Muscle layer of colon (tissue), 2 donors: ENCODE measurements around the gene BICRA.

Source experiments
- H3K27ac ChIP-seq: one replicate; pipeline ENCODE4 v1.7.0; 2013; ENCODE audit warnings: low read depth, mild to moderate bottlenecking, low read length, moderate library complexity
- H3K27me3 ChIP-seq, 2 donors: one replicate each; pipeline ENCODE4 v1.7.0; 2013; ENCODE audit warnings: low read length in 2 of 2, mild to moderate bottlenecking in 2 of 2; ENCODE audit not compliant: insufficient read depth in 2 of 2, control insufficient read depth in 1 of 2
- H3K36me3 ChIP-seq: one replicate; pipeline ENCODE4 v1.7.0; 2013; ENCODE audit warnings: mild to moderate bottlenecking, low read length; ENCODE audit not compliant: insufficient read depth
- H3K4me1 ChIP-seq: one replicate; pipeline ENCODE4 v1.7.0; 2013; ENCODE audit warnings: mild to moderate bottlenecking, low read length; ENCODE audit not compliant: insufficient read depth
- H3K4me3 ChIP-seq, 2 donors: one replicate each; pipeline ENCODE4 v1.7.0; 2013; ENCODE audit warnings: low read length in 2 of 2, low read depth in 1 of 2, mild to moderate bottlenecking in 1 of 2, moderate library complexity in 1 of 2
- H3K9ac ChIP-seq: one replicate; pipeline ENCODE4 v1.7.0; 2013; ENCODE audit warnings: low read length
- H3K9me3 ChIP-seq: one replicate; pipeline ENCODE4 v1.7.0; 2013; ENCODE audit warnings: mild to moderate bottlenecking, low read length
- donor health status: abdominal sarcoma.
- donor health status: Adenocarcinoma of cecum.

The BICRA gene

DNA sequence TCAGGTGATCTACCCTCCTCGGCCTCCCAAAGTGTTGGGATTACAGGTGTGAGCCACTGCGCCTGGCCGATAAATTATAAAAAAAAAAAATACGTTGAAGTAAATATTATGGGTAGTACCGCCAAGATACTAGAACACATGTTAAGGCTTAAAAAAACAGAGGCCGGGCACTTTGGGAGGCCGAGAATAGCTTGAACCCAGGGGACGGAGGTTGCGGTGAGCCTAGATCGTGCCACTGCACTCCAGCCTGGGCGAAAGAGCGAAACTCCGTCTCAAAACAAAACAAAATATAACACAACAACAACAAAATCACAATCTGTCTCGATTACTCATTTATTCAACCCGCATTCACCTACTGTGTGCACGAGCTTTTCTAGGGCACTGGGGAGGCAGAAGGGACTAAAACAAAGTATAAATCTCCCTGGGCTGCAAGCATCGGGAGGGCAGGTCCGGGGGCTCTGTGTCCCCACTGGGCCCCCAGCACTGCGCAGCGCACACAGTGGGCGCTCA, 1.3 kb upstream of the BICRA start:
- H3K36me3 ChIP-seq: no peaks in the 10 kb centered on the region
- H3K4me1 ChIP-seq: peaks cover 18% of the 10 kb centered on the region

DNA sequence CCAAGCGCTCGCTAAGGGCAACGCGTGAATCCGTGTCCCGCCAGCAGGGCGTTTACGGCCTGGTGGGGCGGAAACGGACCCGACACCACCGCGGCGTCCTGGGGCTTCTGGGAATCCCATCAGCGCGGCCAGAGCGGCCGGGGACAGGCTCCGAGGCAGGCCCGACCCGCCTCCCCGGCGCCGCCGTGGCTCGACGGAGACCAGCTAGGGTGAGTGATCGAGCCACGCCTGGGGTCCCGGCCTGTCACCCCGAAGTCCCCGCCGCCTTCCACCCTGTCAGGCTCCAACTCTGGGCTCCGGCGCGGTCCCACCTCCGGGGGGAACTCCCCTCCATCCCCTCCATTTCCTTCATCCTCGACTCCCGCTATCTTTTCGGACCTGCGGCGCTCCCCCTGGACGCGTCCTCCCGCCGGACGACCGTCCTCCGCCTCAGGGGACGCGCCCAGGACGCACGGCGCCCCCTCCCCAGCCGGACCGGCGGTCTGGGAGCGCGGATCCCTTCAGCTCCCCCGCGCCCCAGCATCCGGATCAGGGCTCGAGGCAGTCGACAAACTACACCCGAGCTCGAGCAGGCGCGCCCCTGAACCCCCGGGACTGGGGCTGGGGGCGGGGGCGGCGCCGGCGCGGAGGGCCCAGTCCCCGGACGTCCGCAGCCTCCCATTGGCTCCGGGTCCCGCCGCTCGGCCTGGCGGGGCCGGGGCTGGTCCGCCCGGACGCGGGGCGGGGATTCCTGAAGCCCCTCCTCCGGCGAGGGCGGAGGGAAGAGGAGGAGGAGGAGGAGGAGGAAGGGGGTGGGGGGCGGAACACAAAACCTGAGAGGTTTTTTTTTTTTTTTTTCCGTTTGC, 638 bp upstream of the BICRA start:
- Histone ChIP-seq H3K27ac (peak overlapping the region; percentile 87), H3K9ac (peak overlapping the region; percentile 71), H3K4me1 (peaks cover 25% of the 10 kb centered on the region), H3K4me3 (peak overlapping the region; percentile 87 to 100), H3K27me3 (no peaks in the 10 kb centered on the region), H3K36me3 (no peaks in the 10 kb centered on the region), H3K9me3 (no peaks in the 10 kb centered on the region)

More for the DNA sequence above, 1.3 kb upstream of the BICRA start:
- Histone ChIP-seq H3K27ac (peak overlapping the region; percentile 87), H3K9ac (peak overlapping the region; percentile 71), H3K4me3 (peak overlapping the region; percentile 87 to 100), H3K27me3 (no peaks in the 10 kb centered on the region), H3K9me3 (no peaks in the 10 kb centered on the region)

DNA sequence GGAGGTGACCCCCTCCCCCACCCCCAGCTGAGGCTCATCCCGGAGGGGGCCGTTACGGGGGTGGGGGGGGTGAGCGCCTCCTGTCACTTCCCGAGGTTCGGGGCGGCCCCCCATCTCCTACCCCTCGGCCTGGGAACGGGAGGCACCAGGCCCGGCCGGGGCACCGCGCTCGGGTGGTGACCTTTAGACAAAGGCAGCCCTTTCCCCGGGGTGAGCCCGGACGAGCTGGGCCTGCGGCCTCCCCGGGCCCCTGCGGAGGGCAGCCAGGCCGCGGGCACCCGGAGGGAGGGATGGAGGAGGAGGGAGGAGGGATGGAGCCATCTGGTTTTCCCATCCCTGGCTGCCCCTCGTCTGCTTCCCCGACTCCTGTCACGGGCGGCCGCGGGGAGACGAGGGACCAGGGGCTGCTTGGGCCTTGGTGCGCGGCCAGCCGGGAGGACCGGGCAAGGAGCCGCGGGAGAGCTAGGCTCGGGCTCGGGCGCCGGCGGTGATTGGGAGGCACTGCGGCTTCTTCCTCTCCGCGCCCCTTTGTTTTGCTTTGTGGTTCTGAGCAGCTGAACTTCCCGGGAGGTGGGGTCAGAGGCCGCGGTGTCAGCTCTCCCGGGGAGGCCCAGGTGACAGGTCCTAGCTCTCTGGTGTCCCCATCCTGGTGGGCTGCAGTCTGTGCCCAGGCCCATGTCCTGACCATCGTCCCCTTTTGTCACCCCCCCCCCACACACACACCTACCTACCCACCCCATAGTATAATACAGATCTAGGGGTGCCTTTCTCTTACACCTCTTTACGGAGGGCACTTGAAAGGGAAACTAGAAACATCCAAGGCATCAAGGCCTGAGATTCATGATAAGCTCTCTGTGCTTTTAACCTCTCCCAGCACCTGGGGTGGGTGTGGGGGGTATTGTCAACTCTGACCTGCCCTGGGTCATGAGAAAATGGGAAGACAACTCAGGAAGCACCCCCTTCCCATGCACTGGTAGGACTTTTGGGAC, 1.3 kb downstream of the BICRA start:
- H3K4me1 ChIP-seq: peaks cover 30% of the 10 kb centered on the region
- peak overlapping the region; percentile 60 to 85 for H3K4me3 ChIP-seq
- peak overlapping the region; percentile 98 for H3K27ac ChIP-seq
- H3K9me3 ChIP-seq: no peaks in the 10 kb centered on the region
- no peaks in the 10 kb centered on the region for H3K27me3 ChIP-seq
- H3K36me3 ChIP-seq: peaks cover 2% of the 10 kb centered on the region
- H3K9ac ChIP-seq: peak overlapping the region; percentile 80

DNA sequence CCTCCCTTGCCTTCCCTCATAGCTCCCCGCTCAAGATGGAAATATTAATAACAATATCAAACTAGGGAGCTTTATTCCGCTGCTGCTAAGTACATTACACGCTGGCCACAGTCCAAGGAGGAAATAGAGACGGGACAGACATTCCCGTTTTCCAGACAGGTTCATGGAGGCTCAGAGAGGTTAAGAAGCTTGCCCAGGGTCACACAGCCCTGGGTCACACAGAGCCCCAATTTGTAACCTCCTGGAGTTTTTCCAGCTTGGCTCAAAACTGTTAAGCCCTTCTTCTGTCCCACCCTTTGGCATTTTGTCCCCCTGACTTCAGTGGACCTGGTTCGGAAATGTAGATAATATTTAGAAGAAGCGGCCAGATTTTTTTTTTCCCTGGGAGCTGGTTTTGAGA, 2.0 kb downstream of the BICRA start:
- Histone ChIP-seq H3K9ac (peak overlapping the region; percentile 80), H3K4me3 (peak overlapping the region; percentile 60 to 85), H3K4me1 (peaks cover 30% of the 10 kb centered on the region), H3K27me3 (no peaks in the 10 kb centered on the region), H3K9me3 (no peaks in the 10 kb centered on the region), H3K36me3 (peaks cover 6% of the 10 kb centered on the region), H3K27ac (peak overlapping the region; percentile 98)

DNA sequence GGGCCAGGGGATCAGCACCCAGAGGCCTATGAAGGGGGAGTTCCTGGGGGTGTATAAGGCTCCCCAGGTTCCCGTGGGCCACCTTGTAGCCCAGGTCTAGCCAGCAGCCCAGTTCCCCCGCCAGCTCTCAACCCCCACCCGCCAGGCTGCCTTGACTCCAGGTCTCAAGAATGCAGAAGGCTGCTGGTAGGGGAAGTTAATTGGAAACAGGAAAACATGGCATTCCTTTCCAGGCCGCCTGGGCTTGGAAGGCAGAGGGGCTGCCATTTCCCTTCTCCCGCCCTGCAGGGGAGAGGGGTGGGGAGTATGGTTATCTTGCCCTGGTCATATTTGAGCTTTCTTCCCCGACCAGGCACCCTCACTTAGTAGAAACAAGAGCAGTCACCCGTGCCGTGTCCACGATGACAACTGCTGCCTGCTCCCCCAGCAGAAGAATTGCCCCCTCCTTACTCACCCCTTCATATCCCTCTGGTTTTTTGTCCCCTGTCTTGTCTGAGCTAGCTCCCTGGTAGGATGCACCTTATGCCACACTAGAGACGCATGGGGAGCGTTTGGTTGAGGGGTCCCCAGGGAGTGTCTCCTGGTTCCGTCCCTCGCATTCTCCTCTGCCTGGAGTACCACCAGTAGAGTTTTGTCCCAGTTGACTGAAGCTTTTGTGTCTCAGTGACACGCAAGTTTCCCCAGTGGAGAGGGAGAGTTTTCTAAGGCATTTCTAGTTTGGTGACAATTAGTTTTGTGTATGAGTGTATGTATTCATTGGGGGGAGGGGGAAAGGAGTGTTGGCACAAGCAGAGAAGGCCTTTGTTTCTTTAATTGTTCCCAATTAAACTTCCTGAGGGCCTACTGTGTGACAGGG, 4.5 kb downstream of the BICRA start:
- H3K27ac ChIP-seq: peak overlapping the region; percentile 48

DNA sequence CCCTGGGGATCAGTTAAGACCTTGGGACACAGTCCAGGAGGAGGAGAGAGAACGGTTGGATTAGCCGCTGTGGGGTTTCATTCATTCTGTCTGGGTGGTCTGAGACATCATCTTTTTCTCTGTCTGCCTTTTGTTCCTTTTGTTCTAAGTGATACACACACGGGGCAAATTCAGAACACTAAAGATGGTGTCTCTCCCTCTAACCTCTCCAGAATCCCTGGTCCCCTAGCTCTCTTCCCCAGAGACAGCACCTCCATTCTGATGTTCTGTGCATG, 5.0 kb downstream of the BICRA start:
- Histone ChIP-seq H3K4me1 (peaks cover 41% of the 10 kb centered on the region), H3K9me3 (no peaks in the 10 kb centered on the region), H3K36me3 (peaks cover 6% of the 10 kb centered on the region), H3K27ac (peak overlapping the region; percentile 41), H3K27me3 (no peaks in the 10 kb centered on the region), H3K4me3 (no peak overlapping the region), H3K9ac (no peak overlapping the region)

More for the DNA sequence above, 4.5 kb downstream of the BICRA start:
- Histone ChIP-seq H3K27me3 (no peaks in the 10 kb centered on the region), H3K4me3 (no peak overlapping the region), H3K9me3 (no peaks in the 10 kb centered on the region), H3K36me3 (peaks cover 6% of the 10 kb centered on the region), H3K4me1 (peaks cover 36% of the 10 kb centered on the region), H3K9ac (peak overlapping the region; percentile 25)

DNA sequence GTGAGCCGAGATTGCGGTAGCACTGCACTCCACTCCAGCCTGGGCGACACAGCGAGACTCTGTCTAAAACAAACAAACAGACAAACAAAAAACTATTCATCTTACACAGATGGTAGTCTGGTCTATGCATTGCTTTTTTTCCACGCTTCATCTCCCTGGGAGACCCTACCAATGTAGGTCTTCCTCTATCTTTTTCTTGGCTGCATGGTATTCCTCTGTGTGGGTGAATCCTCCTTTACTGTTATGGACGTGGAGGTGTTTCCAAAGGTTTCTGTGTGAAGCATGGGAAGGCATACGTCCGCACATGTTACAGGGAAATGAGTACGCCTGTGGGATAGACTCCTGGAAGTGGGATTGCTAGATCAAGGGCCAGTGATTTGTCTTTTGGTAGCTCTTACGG, 5.6 kb downstream of the BICRA start:
- Histone ChIP-seq H3K9ac (no peak overlapping the region), H3K36me3 (peaks cover 6% of the 10 kb centered on the region), H3K9me3 (no peaks in the 10 kb centered on the region), H3K4me1 (peaks cover 42% of the 10 kb centered on the region), H3K4me3 (no peak overlapping the region), H3K27me3 (no peaks in the 10 kb centered on the region), H3K27ac (no peak overlapping the region)

DNA sequence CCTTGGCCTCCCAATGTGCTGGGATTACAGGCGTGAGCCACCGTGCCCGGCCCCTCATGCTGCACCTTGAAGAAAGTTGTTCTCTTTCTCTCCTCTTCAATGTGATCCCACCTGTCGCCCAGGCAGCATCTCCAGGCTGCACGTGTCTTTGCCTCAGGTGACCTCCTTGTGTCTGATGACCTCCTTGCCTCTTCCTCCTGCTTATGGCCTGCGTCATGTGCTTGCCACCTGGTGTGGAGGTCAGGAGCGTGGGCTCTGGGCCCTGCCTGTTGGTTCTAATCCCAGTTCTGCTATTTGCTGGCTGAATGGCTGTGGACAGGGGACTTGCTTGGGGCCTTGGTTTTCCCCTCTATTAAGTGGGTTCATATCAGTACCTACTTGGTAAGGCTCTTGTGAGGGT, 6.3 kb downstream of the BICRA start:
- Histone ChIP-seq H3K9ac (no peak overlapping the region), H3K27me3 (no peaks in the 10 kb centered on the region), H3K9me3 (no peaks in the 10 kb centered on the region), H3K27ac (no peak overlapping the region), H3K4me3 (no peak overlapping the region), H3K4me1 (peaks cover 49% of the 10 kb centered on the region), H3K36me3 (peaks cover 6% of the 10 kb centered on the region)

DNA sequence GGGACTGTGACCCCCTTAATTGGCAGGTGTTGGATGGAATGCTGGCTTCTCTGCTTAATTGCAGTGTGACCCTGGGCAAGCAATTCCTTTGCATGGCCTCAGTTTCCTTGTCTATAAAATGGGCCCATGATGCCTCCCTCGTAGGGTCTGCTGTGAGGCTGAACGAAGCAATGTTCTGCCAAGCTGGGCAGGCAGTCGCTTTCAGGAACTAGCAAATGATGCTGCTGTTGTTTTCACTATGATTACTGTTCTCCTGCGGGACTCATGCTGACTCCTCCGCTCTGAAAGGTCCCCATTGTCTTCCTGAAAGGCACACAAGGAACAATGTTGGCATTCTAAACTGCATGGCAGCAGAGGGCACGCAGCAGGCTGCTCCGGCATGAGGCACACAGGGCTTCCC, 6.8 kb downstream of the BICRA start:
- Histone ChIP-seq H3K9ac (no peak overlapping the region), H3K4me1 (peaks cover 49% of the 10 kb centered on the region), H3K27ac (no peak overlapping the region), H3K4me3 (no peak overlapping the region), H3K36me3 (peaks cover 6% of the 10 kb centered on the region), H3K27me3 (no peaks in the 10 kb centered on the region), H3K9me3 (no peaks in the 10 kb centered on the region)

DNA sequence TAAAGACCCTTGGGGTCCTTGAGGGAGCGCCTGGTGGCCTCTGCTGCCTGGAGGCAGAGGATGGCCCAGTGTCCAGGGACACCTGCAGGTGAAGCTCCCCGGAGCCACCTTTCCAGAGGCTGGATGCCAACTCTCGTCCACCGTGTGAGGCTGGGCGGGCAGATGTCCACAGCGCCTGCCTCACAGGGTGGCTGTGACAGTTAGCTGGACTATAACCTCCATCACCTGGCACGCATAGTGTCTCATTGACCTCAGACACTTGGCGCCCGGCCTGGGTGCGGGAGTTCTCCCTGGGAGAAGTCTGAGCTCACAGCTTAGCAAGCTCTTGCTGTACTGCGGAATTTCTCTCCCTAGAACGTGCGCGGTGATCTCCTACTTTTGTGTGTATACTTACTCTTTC, 9.8 kb downstream of the BICRA start:
- Histone ChIP-seq H3K4me3 (no peak overlapping the region), H3K9ac (no peak overlapping the region), H3K27ac (peak overlapping the region; percentile 30), H3K36me3 (peaks cover 11% of the 10 kb centered on the region), H3K9me3 (no peaks in the 10 kb centered on the region), H3K4me1 (peaks cover 31% of the 10 kb centered on the region), H3K27me3 (no peaks in the 10 kb centered on the region)

DNA sequence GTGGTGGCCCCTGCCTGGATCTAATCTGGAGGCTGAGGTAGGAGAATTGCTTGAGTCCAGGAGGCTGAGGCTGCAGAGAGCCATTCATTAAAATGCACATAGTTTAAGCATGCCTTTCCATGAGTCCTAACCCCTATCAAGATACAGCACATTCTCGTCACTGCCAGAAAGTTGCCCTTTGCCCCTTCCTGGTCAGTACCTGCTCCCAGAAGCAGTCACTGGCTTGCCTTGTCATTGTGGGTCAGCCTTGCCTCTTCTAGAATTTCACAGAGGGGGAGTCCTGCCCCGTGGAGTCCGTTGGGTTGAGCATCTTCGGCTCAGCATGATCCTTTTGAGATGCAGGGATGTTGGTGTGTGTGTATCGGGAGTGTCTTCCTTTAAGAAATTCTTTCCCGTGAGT, 10.8 kb downstream of the BICRA start:
- Histone ChIP-seq H3K4me3 (no peak overlapping the region), H3K27ac (no peak overlapping the region), H3K36me3 (peaks cover 11% of the 10 kb centered on the region), H3K27me3 (no peaks in the 10 kb centered on the region), H3K4me1 (peaks cover 30% of the 10 kb centered on the region), H3K9me3 (no peaks in the 10 kb centered on the region), H3K9ac (no peak overlapping the region)
